Fibroblast of gingiva (primary cell): ENCODE results near the gene CALU.

Experiments used
- DNase-seq: peaks from one replicate; pipeline ENCODE4 v3.0.0-alpha.2; 2011; ENCODE audit warnings: low read depth

CALU gene

DNA sequence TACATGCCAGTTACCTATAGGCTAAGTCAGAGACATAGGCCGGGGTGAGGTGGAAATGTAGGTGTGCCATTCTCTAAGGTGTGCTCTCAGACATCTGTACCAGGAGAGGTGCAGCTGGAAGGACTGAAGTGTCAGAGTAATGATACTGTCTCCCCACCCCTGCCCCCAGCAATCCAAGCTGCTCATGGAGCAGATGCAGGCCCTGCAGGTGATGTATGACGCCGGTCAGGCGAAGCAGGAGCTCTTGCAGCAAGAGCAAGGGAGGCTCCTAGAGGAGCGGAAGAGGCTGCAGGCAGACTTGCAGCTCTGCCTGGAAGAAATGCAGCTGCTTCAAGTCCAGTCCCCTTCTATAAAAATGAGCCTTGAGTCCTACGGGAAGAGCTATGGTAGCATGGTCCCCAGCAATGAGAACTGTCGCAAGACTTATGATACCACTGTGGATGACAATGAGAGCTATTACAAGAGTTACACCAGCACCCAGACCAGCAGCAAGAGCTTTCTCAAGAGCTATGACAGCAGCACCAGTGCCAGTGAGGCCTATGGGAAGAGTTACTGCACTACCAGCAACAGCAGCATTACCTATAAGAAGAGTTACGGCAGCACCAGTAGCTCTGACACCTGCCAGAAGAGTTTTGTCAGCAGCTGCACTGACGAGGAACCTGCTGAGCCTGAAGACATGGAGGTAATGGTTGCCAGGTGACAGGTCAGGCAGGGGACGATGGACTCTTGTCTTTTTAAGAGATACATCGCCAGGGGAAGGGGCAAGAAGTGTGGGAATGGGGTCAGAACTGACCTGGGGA, 72.7 kb downstream of the CALU start:
- DNase-seq = no peak

DNA sequence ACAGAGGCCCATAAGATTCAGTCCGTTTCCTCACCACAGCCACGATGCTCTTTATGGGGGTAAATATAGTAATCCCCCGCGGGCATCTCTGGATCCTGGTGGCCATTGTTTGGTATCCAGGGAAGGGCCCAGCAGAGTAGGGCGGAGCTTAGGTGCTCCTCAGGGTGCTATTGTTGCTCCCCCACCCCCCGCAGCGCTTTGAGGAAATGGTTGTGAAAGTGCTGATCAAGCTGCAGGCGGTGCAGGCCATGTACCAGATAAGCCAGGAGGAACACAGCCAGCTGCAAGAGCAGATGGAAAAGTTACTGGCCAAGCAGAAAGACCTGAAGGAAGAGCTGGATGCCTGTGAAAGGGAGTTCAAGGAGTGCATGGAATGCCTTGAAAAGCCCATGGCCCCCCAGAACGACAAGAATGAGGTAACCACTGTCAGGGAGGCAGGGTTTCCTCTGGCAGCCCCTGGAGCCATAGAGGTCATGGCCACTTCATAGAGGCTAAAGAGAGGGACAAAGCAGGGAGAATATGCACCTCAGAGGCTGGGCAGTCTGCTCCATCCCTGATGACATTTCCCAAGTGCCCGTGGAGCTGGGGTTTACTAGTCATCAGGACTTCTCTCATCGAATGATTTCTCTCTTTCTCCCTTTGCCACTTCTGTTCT, 73.5 kb downstream of the CALU start:
- DNase-seq = no peak

DNA sequence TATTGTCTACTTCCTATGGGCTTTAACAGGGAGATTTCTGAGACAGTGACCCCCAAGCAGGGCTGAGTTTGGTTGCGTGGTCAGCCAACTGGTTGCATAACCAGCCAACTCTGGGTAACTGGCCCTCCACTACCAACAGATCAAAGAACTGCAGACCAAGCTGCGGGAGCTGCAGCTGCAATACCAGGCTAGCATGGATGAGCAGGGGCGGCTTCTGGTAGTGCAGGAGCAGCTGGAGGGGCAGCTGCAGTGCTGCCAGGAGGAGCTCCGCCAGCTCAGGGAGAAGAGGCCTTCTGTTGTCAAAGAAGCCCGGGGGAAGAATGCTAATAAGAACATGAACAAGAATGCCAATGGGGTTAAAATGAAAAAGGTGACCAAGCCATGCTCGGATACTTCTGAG, 75.3 kb downstream of the CALU start:
- DNase-seq = no peak

DNA sequence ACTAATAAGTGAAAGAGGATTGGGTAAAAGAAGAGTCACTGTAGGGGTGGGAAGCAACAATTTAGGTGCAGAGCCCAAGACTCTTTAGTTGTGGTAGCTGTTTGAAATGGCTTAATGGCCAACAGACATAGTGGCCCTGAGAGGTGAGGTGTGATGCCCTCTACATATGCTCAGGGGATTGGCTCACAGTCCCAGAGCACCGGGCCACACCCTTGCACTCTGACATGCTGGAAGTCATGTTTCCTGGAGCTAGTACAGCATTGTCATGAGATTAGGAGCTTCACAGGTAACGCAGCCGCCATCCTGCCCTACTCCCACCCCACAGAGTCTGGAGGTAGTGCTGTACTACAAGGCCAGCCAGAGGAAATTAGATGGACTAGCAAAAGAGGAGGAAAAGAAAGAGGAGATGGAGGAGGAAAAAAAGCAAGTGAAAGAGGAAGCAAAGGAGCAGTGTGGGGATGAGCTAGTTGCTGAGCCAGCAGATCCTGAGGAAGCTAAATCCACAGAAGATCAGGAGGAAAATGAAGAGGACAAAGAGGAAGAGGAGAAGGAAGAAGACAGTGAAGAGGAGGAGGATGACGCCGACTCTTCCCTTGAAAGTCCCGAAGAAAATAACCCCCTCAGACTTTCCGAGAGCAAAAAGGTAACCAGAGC, 76.3 kb downstream of the CALU start:
- no peak for DNase-seq

DNA sequence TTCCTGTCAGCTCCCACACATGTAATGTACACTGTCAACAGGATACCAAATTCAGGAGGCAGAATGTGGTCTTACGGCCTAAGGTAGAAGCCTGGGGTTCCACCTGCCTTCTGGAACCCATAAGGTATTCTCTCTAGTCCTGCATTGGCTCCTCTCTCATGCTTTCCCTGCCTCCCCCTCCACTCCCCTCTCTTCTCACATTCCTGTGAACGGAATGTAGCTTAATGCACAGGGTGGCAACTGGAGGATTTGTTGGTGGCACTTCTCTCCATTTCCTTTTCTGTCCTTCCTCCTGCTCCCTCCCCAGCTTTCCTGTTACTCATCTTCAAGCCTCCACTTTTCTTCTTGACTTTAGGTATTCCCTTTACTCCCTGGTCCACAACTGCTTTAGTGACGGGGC, 79.5 kb downstream of the CALU start:
- DNase-seq = no peak
